HepG2 (cell line): ENCODE results near the gene THRA. TPM values are rescaled to one million over a fixed set of nuclear protein-coding genes. Genes with fewer than 3 reads are reported as not detected.

Source experiments
- CEBPB ChIP-seq: IDR thresholded peaks from 2 replicates; pipeline ENCODE4 v1.6.1; 2011; ENCODE audit warnings: low read depth, low read length, improper control_type of control experiment, borderline replicate concordance
- HDAC1 ChIP-seq: sonication (generic); formaldehyde crosslinking; IDR thresholded peaks from 2 replicates; pipeline ENCODE4 v1.5.1; 2020; ENCODE audit warnings: mild to moderate bottlenecking, missing genetic modification reagents
- HOXA5 ChIP-seq: sonication (generic); formaldehyde crosslinking; IDR thresholded peaks from 2 replicates; pipeline ENCODE4 v1.4.0; 2020; ENCODE audit warnings: missing genetic modification reagents
- ISL2 ChIP-seq: sonication (generic); formaldehyde crosslinking; IDR thresholded peaks from 2 replicates; pipeline ENCODE4 v1.5.0; 2020; ENCODE audit warnings: missing genetic modification reagents
- KDM5B ChIP-seq: sonication (generic); formaldehyde crosslinking; IDR thresholded peaks from 2 replicates; pipeline ENCODE4 v1.4.0; 2020; ENCODE audit warnings: missing genetic modification reagents, mild to moderate bottlenecking, borderline replicate concordance
- NR2C2 ChIP-seq: sonication (generic); formaldehyde crosslinking; IDR thresholded peaks from 2 replicates; pipeline ENCODE4 v1.4.0; 2020; ENCODE audit warnings: missing genetic modification reagents, mild to moderate bottlenecking, moderate library complexity, borderline replicate concordance
- RXRA ChIP-seq: sonication (generic); formaldehyde crosslinking; IDR thresholded peaks from 2 replicates; pipeline ENCODE4 v1.5.1; 2020; ENCODE audit warnings: missing genetic modification reagents
- SIN3A ChIP-seq: IDR thresholded peaks from 2 replicates; pipeline ENCODE4 v1.6.1; 2011; ENCODE audit warnings: low read depth, mild to moderate bottlenecking, control low read depth, low read length, borderline replicate concordance
- SOX6 ChIP-seq, 2 experiments: fragments of 450-650 bp in 1 of 2; sonication (generic) in 1 of 2; formaldehyde crosslinking in 1 of 2; IDR thresholded peaks; 2 replicates each; pipeline versions ENCODE4 v1.4.0 to v1.6.1; 2017 to 2020; ENCODE audit warnings: antibody characterized with exemption in 1 of 2, mild to moderate bottlenecking in 1 of 2, missing genetic modification reagents in 1 of 2
- ZBTB42 ChIP-seq: sonication (generic); formaldehyde crosslinking; IDR thresholded peaks from 2 replicates; pipeline ENCODE4 v1.5.0; 2020; ENCODE audit warnings: mild to moderate bottlenecking, missing genetic modification reagents
- ZNF232 ChIP-seq: sonication (generic); formaldehyde crosslinking; IDR thresholded peaks from 2 replicates; pipeline ENCODE4 v1.4.0; 2020; ENCODE audit warnings: missing genetic modification reagents, borderline replicate concordance
- ZNF333 ChIP-seq: sonication (generic); formaldehyde crosslinking; IDR thresholded peaks from 2 replicates; pipeline ENCODE4 v1.4.0; 2020; ENCODE audit warnings: mild to moderate bottlenecking, missing genetic modification reagents, borderline replicate concordance
- ZNF350 ChIP-seq: sonication (generic); formaldehyde crosslinking; IDR thresholded peaks from 2 replicates; pipeline ENCODE4 v1.4.0; 2020; ENCODE audit warnings: mild to moderate bottlenecking, low read depth, missing genetic modification reagents, borderline replicate concordance
- ZNF773 ChIP-seq: sonication (generic); formaldehyde crosslinking; IDR thresholded peaks from 2 replicates; pipeline ENCODE4 v1.4.0; 2020; ENCODE audit warnings: missing genetic modification reagents, borderline replicate concordance
- ZSCAN29 ChIP-seq: sonication (generic); formaldehyde crosslinking; conservative IDR thresholded peaks from 2 replicates; pipeline ENCODE4 v1.4.0; 2020; ENCODE audit warnings: mild to moderate bottlenecking, missing genetic modification reagents
- polyA plus RNA-seq, 8 experiments: library from polyadenylated mRNA; depleted of rRNA in 3 of 8; stranded (reverse) in 7 of 8; unstranded in 1 of 8; fragments of >200 nt; fragmentation: Illumina TruSeq in 4 of 8; extraction: Trizol in 4 of 8; gene quantifications; 2 replicates each; pipeline versions ENCODE4 v1.2.1 to v1.2.3, GENCODE V29; 2011 to 2016; ENCODE audit warnings: low read depth in 4 of 8, missing spikeins in 1 of 8, mixed read lengths in 1 of 8; ENCODE audit not compliant: insufficient read depth in 1 of 8
- total RNA-seq, 5 experiments: library from RNA; depleted of rRNA; stranded (reverse); fragments of >200 nt; fragmentation: Illumina TruSeq; extraction: Trizol; gene quantifications; 2 replicates each; pipeline ENCODE4 v1.2.3, GENCODE V29; 2016; ENCODE audit warnings: low read depth in 1 of 5
- TF ChIP-seq, protein P1 (sequence below): sonication (generic); formaldehyde crosslinking; IDR thresholded peaks from 2 replicates; pipeline ENCODE4 v1.8.0; 2022; ENCODE audit warnings: mild to moderate bottlenecking, missing genetic modification reagents, moderate library complexity
- TF ChIP-seq, protein P2 (sequence below): sonication (generic); formaldehyde crosslinking; IDR thresholded peaks from 2 replicates; pipeline ENCODE4 v1.5.1; 2020; ENCODE audit warnings: mild to moderate bottlenecking, missing genetic modification reagents, moderate library complexity
- TF ChIP-seq, protein P3 (sequence below): sonication (generic); formaldehyde crosslinking; IDR thresholded peaks from 2 replicates; pipeline ENCODE4 v1.4.0; 2020; ENCODE audit warnings: missing genetic modification reagents
- TF ChIP-seq, protein P4 (sequence below): sonication (generic); formaldehyde crosslinking; IDR thresholded peaks from 2 replicates; pipeline ENCODE4 v1.4.0; 2020; ENCODE audit warnings: missing genetic modification reagents

THRA gene
- total and polyA plus RNA-seq, 2 of the 13 experiments (the other 11 are each of a cell fraction or from before 2014, with no cell fraction given), result 8.0 to 9.9 TPM

DNA sequence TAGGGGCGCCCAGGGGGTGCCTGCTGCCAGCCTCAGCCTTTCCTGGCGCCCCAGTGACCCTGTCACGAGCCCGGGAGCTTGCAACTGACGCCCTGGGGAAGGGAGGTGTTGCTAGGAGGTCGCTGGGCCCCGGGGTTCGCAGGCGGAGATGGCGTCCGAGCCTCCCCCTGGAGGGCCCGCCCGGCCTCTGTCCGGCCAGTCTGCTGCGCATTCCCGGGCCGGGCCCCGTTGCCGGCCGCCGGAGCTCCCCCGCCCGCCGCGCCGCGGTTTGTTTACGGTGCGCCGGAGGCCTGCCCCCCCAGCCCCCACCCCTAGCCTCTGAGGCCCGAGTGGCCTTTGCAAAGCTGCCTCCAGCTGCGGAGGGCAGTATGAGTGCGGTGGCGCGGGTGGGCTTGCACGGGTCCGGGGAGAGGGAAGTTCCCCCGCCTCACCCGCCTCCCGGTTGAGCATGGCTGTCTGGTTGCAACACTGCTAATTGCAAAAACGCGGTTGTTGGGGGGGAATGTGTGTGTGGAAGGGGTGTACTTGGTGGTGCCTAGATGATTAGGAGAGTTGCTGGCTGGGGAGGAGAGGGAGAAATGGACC is 514 bp downstream of the THRA start (continued):
- TF ChIP-seq RXRA (CRISPR knock-in tag) (0 out of 2 replicates have a peak, but pooled peaks have one; percentile 52), HOXA5 (CRISPR knock-in tag) (no peak; the same call in 1 of the 2 replicates), CEBPB (peak; percentile 80), ZNF350 (CRISPR knock-in tag) (no peak), SOX6 (IDR thresholded peaks at IDR 0.05) (no peak), SOX6 (CRISPR knock-in tag; IDR thresholded peaks at IDR 0.05) (peak; percentile 40), KDM5B (CRISPR knock-in tag) (peak; percentile 90), ZNF232 (CRISPR knock-in tag) (peak; percentile 44; the same call in 1 of the 2 replicates), ZBTB42 (CRISPR knock-in tag) (peak; percentile 59; the same call in 1 of the 2 replicates), ZNF773 (CRISPR knock-in tag) (no peak), ZSCAN29 (CRISPR knock-in tag) (0 out of 2 replicates have a peak, but pooled peaks have one; percentile 24), NR2C2 (CRISPR knock-in tag) (no peak), SIN3A (peak; percentile 74; the same call in 1 of the 2 replicates), ISL2 (CRISPR knock-in tag) (0 out of 2 replicates have a peak, but pooled peaks have one; percentile 21), ZNF333 (CRISPR knock-in tag) (0 out of 2 replicates have a peak, but pooled peaks have one; percentile 79), HDAC1 (CRISPR knock-in tag) (peak; percentile 69; the same call in 1 of the 2 replicates)
- TF ChIP-seq, protein P1, sequence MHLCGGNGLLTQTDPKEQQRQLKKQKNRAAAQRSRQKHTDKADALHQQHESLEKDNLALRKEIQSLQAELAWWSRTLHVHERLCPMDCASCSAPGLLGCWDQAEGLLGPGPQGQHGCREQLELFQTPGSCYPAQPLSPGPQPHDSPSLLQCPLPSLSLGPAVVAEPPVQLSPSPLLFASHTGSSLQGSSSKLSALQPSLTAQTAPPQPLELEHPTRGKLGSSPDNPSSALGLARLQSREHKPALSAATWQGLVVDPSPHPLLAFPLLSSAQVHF (CRISPR knock-in tag), result peak; percentile 82; the same call in 1 of the 2 replicates
- TF ChIP-seq, protein P2, sequence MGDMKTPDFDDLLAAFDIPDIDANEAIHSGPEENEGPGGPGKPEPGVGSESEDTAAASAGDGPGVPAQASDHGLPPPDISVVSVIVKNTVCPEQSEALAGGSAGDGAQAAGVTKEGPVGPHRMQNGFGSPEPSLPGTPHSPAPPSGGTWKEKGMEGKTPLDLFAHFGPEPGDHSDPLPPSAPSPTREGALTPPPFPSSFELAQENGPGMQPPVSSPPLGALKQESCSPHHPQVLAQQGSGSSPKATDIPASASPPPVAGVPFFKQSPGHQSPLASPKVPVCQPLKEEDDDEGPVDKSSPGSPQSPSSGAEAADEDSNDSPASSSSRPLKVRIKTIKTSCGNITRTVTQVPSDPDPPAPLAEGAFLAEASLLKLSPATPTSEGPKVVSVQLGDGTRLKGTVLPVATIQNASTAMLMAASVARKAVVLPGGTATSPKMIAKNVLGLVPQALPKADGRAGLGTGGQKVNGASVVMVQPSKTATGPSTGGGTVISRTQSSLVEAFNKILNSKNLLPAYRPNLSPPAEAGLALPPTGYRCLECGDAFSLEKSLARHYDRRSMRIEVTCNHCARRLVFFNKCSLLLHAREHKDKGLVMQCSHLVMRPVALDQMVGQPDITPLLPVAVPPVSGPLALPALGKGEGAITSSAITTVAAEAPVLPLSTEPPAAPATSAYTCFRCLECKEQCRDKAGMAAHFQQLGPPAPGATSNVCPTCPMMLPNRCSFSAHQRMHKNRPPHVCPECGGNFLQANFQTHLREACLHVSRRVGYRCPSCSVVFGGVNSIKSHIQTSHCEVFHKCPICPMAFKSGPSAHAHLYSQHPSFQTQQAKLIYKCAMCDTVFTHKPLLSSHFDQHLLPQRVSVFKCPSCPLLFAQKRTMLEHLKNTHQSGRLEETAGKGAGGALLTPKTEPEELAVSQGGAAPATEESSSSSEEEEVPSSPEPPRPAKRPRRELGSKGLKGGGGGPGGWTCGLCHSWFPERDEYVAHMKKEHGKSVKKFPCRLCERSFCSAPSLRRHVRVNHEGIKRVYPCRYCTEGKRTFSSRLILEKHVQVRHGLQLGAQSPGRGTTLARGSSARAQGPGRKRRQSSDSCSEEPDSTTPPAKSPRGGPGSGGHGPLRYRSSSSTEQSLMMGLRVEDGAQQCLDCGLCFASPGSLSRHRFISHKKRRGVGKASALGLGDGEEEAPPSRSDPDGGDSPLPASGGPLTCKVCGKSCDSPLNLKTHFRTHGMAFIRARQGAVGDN (CRISPR knock-in tag), result peak; percentile 79
- TF ChIP-seq, protein P3, sequence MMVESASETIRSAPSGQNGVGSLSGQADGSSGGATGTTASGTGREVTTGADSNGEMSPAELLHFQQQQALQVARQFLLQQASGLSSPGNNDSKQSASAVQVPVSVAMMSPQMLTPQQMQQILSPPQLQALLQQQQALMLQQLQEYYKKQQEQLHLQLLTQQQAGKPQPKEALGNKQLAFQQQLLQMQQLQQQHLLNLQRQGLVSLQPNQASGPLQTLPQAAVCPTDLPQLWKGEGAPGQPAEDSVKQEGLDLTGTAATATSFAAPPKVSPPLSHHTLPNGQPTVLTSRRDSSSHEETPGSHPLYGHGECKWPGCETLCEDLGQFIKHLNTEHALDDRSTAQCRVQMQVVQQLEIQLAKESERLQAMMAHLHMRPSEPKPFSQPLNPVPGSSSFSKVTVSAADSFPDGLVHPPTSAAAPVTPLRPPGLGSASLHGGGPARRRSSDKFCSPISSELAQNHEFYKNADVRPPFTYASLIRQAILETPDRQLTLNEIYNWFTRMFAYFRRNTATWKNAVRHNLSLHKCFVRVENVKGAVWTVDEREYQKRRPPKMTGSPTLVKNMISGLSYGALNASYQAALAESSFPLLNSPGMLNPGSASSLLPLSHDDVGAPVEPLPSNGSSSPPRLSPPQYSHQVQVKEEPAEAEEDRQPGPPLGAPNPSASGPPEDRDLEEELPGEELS (CRISPR knock-in tag), result peak; percentile 37; the same call in 1 of the 2 replicates
- TF ChIP-seq, protein P4, sequence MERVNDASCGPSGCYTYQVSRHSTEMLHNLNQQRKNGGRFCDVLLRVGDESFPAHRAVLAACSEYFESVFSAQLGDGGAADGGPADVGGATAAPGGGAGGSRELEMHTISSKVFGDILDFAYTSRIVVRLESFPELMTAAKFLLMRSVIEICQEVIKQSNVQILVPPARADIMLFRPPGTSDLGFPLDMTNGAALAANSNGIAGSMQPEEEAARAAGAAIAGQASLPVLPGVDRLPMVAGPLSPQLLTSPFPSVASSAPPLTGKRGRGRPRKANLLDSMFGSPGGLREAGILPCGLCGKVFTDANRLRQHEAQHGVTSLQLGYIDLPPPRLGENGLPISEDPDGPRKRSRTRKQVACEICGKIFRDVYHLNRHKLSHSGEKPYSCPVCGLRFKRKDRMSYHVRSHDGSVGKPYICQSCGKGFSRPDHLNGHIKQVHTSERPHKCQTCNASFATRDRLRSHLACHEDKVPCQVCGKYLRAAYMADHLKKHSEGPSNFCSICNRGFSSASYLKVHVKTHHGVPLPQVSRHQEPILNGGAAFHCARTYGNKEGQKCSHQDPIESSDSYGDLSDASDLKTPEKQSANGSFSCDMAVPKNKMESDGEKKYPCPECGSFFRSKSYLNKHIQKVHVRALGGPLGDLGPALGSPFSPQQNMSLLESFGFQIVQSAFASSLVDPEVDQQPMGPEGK (CRISPR knock-in tag), result peak; percentile 85; the same call in 1 of the 2 replicates
